Esophagus muscularis mucosa (tissue), 4 donors: Measurements from ENCODE around the gene FCGR1A. TPM values are rescaled to one million over a fixed set of nuclear protein-coding genes. Genes with fewer than 3 reads are reported as not detected.
"Not testable (repeated sequence)": the region's sequence is repeated elsewhere in the genome, so short reads cannot be mapped to it uniquely, and the experiment has no call there.

Source experiments
- DNase-seq: peaks from one replicate; pipeline ENCODE4 v3.0.0-alpha.2; 2017; ENCODE audit errors: extremely low spot score
- H3K27ac ChIP-seq, 4 donors: fragments of 200-600 bp; sonication (generic); replicated peaks in 1 of 4; 1 replicate in 3 of 4; 2 replicates in 1 of 4; pipeline ENCODE4 v1.5.1; 2016 to 2019; ENCODE audit warnings: mild to moderate bottlenecking in 1 of 4
- H3K27me3 ChIP-seq, 4 donors: fragments of 200-600 bp; sonication (generic); one replicate each; pipeline versions ENCODE4 v1.5.1 to v1.6.0; 2016 to 2019
- H3K36me3 ChIP-seq, 4 donors: fragments of 200-600 bp; sonication (generic); one replicate each; pipeline ENCODE4 v1.5.1; 2016 to 2019
- H3K4me1 ChIP-seq, 4 donors: fragments of 200-600 bp; sonication (generic); one replicate each; pipeline ENCODE4 v1.5.1; 2016 to 2019
- H3K4me3 ChIP-seq, 4 donors: fragments of 200-600 bp; sonication (generic); 1 replicate in 2 of 4; 2 replicates in 2 of 4; pipeline ENCODE4 v1.5.1; 2016 to 2019; ENCODE audit warnings: mild to moderate bottlenecking in 4 of 4, moderate library complexity in 1 of 4
- H3K9me3 ChIP-seq, 4 donors: fragments of 200-600 bp; sonication (generic); 1 replicate in 3 of 4; 2 replicates in 1 of 4; pipeline ENCODE4 v1.5.1; 2016 to 2019
- WGBS: methylation state at CpG from one replicate; pipeline ENCODE4 v1.1.5; 2018; 5-methylcytosine and 5-hydroxymethylcytosine counted together
- intact Hi-C: fragments of 100-400 bp; cut with DNase I; formaldehyde crosslinking; loops from one replicate; pipeline ENCODE4 v1.15.1; 2023
- total RNA-seq, 4 donors: library from RNA; depleted of rRNA; stranded (reverse); fragments of >200 nt; gene quantifications; one replicate each; pipeline versions ENCODE4 v1.1.0 to v1.2.1, GENCODE V29; 2016

Gene FCGR1A
- total RNA-seq, 4 donors from 2014 or later = 0.17 to 23.2 (median 3.6) TPM

DNA sequence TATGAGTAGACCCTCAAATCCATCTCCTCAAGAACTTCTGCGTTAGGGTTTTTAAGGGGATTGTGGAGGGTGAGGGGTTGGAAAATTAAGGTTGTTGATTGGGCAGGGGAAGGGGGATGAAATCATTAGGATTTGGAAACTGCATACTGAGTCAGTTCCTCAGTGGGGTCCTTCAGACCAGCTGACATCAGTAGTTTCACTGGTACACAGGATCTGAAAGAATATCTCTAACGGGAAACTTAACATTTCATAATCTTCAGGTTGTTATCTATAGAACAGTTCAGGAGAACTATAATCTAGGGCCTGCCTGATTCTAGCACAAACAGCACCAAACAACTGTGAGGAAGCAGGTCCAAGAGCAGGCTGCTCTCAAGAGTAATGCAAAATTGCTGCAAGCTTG, 27.2 kb upstream of the FCGR1A start:
- H3K4me3 ChIP-seq, H3K36me3 ChIP-seq, H3K4me1 ChIP-seq, H3K9me3 ChIP-seq, H3K27me3 ChIP-seq, H3K27ac ChIP-seq, DNase-seq, intact Hi-C loops: not testable (repeated sequence)
- 63% methylated on average over 2 of the region's 2 CpGs for WGBS

DNA sequence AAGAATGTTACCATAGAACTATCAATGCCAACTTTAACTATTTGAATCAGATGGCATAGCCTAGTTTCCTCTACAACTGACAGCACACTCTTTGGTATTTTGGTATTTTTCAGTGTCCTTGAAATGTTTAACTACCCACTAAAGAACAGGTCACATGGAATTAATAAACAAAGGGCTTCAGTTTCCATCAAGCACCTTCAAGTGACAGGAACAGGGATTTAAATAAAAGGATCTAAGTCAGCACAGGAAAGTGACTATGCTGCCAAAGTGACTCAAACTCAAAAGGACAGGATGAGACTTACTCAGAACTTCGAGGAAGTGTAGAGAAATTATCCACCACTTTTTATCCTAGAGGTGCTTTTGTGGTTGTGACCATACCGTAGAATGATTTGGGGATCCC, 20.2 kb upstream of the FCGR1A start:
- DNase-seq, H3K4me3 ChIP-seq, H3K27ac ChIP-seq, H3K36me3 ChIP-seq, H3K27me3 ChIP-seq, intact Hi-C loops, H3K4me1 ChIP-seq, H3K9me3 ChIP-seq: not testable (repeated sequence)
- 85% methylated on average over 2 of the region's 2 CpGs for whole genome bisulfite sequencing

DNA sequence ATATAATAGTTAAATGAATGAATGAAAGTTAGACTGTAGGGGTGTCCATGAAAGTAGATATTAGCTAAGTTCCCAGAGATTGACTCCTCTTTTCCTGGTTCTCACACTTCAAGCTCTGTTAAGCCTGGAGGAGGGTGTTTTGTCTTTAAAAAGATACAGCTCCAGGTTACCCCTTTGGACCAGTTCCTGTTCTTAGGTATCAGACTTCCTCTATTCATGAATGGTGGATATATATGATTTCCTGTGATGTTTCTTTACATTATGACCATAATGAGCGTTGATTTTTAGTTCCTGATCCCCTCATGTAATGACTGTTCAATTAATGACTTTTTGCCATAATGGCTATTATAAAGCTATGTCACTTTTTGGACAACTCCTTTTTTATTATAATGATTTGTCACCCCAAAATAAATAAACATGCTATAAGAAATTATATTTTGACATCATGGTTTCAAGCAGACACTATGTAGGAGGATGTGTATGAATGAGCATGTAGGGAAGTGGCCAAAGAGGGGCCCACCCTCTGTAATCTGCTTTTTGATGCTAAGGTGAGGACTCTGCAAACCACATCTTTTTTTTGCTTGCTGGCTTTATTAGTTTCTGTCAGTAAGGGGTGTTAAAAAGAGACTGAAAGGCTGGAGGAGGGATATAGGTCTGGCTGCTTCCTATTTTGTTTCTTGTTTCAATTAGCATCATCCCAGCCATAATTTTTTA, 18.2 kb upstream of the FCGR1A start:
- H3K9me3 ChIP-seq, H3K4me1 ChIP-seq, H3K4me3 ChIP-seq, intact Hi-C loops, H3K36me3 ChIP-seq, H3K27me3 ChIP-seq, DNase-seq, H3K27ac ChIP-seq: not testable (repeated sequence)
- 50% methylated on average over 1 of the region's 1 CpG for WGBS

DNA sequence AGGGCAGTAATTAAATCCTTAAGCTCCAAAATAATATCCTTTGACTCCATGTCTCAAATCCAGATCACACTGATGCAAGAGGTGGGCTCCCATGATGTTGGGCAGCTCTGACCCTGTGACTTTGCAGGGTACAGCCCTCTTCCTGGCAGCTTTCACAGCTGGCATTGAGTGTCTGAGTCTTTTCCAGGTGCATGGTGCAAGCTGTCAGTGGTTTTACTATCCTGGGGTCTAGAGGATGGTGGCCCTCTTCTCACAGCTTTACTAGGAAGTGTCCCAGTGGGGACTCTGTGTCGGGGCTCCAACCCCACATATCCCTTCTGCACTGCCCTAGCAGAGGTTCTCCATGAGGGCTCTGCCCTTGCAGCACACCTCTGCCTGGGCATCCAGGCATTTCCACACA, 16.3 kb upstream of the FCGR1A start:
- WGBS = no CpG with 5 or more reads among the region's 1 CpG
- H3K4me3 ChIP-seq, intact Hi-C loops, H3K27me3 ChIP-seq, H3K4me1 ChIP-seq, H3K27ac ChIP-seq, H3K36me3 ChIP-seq, H3K9me3 ChIP-seq, DNase-seq: not testable (repeated sequence)

DNA sequence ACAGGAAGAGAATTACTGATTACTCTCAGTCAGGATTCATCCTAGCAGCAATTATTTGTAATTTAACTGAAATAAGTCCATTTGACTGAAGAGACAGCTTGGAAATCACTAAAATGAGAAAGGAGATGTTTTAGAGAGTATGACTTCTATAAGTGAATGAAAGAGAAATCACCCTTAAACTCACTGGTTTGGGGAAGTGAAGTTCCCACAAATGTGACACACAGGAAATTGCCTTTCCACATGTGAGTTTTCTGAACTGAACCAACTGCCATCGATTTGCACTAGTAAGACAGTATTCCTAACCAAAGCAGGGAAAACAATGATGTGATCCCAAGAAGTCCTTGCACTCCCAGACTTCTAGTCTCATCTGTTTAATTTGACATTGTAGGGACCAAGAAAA, 13.3 kb upstream of the FCGR1A start:
- intact Hi-C loops, H3K9me3 ChIP-seq, H3K4me1 ChIP-seq, DNase-seq, H3K4me3 ChIP-seq, H3K36me3 ChIP-seq, H3K27me3 ChIP-seq, H3K27ac ChIP-seq: not testable (repeated sequence)
- WGBS = no CpG with 5 or more reads among the region's 1 CpG

DNA sequence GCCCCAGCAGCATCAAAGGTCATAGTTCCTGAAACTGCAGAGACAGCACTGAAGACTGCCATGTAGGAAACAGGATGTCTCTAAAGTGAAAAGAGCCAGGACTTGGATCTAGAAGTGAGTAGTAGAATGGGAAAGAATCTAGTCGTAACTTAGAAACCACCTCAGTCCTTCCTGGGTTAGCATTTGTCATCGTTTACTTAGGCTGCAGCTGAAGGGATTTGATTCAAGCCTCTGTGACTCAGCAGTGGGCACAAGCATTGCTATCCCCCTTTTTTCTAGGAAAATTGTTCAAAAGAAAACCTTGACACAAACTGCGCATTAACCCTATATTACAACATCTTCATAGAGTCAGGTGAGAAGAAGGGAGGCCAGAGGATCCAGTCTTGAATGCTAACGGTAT, 11.8 kb upstream of the FCGR1A start:
- H3K27me3 ChIP-seq, intact Hi-C loops, H3K4me3 ChIP-seq, DNase-seq, H3K27ac ChIP-seq, H3K36me3 ChIP-seq, H3K4me1 ChIP-seq, H3K9me3 ChIP-seq: not testable (repeated sequence)
- WGBS = 73% methylated on average over 3 of the region's 4 CpGs

DNA sequence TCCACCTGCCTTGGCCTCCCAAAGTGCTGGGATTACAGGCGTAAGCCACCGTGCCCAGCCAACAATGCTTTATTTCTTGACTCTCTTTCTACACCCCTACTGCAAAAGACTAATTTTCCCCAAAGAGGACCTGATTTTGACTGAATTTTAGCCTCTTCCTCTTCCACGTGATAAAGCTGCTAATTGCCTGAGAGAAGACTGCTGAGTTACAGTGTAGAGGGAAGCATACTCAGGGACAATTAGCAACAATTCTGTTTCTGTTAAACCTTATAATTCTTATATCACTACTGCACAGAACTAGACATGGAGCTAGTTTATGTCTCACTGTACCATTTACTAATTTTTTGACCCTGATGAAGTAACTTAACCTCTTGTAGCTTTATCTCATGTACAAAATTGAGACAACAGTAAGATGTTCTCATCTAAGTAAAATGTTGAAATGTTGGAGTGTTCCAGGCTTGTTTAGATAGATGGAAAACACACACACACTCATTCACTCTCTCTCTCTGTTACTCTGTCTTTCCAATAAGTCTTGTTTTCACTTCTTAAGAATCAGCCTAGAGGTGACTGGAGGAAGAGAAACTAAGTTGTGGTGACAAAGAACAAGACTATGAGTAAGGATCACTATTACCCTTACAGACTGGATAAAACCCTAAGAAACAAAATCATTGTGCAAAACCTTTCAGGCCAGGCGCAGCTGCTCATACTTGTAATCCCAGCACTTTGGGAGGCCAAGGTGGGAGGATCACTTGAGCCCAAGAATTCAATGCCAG, 10.7 kb upstream of the FCGR1A start:
- H3K27ac ChIP-seq, H3K36me3 ChIP-seq, DNase-seq, H3K4me3 ChIP-seq, H3K4me1 ChIP-seq, H3K9me3 ChIP-seq, intact Hi-C loops, H3K27me3 ChIP-seq: not testable (repeated sequence)
- no CpG with 5 or more reads among the region's 4 CpGs for WGBS

DNA sequence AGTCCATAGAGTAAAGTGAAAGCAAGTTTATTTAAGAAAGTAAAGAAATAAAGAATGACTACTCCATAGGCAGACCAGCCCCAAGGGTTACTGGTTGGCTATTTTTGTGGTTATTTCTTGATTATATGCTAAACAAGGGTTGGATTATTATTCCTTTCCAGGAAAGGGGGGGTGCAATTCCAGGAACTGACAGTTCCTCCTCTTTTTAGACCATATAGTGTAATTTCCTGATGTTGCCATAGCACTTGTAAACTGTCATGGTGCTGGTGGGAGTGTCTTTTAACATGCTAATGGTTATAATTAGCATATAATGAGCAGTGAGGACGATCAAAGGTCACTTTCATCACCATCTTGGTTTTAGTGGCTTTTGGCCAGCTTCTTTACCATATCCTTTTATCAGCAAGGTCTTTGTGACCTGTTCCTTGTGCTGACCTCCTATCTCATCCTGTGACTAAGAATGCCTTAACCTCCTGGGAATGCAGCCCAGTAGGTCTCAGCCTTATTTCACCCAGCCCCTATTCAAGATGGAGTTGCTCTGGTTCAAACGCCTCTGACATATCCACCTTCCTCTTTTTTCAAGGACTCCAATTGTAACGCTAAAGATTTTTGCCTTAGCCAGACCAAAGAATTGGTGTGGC, 6.9 kb upstream of the FCGR1A start:
- DNase-seq, H3K27ac ChIP-seq, H3K4me3 ChIP-seq, H3K9me3 ChIP-seq, H3K27me3 ChIP-seq, intact Hi-C loops, H3K4me1 ChIP-seq, H3K36me3 ChIP-seq: not testable (repeated sequence)
- 50% methylated on average over 1 of the region's 3 CpGs for WGBS

DNA sequence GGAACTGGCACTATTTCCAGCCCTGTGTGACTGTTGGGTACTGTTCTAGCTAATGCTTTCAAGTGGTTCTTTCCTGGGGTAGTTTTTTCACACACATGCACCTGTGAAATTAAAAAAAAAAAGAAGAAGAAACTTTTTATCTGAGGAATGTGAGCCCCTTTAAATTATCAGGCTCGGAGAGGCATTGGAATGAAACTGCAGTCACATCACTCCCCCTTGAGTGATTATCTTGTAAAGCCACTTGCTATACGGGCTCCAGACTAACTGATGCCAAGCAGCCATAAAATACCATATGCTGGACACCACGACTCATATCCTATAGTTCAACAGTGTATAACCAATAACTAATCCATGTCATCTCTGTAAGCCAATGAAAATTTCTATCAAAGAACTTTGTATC, 5.4 kb upstream of the FCGR1A start:
- H3K4me3 ChIP-seq, H3K27me3 ChIP-seq, H3K36me3 ChIP-seq, H3K27ac ChIP-seq, intact Hi-C loops, DNase-seq, H3K9me3 ChIP-seq, H3K4me1 ChIP-seq: not testable (repeated sequence)
- WGBS = no CpG with 5 or more reads among the region's 3 CpGs

DNA sequence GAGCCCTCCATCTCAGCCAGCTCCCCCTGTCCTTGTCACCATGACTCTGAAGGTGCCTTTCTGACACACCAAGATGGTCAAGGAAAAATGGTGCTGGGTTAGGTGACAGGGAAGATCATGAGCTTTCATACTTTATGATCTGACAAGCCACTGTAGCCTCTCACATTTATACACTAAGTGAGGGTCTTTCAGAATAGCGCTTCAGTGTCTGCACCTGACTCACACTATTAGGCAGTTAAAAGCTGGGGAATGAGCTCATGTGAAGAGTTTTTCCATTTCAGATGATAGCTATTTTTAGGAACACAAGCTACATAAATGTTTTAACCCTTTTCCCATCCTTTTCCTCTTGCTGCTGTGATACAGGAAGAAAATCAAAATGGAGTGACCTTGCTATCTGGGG, 4.2 kb upstream of the FCGR1A start:
- H3K4me1 ChIP-seq, H3K4me3 ChIP-seq, H3K27me3 ChIP-seq, H3K27ac ChIP-seq, DNase-seq, H3K36me3 ChIP-seq, H3K9me3 ChIP-seq, intact Hi-C loops: not testable (repeated sequence)
- 67% methylated on average over 1 of the region's 1 CpG for WGBS

DNA sequence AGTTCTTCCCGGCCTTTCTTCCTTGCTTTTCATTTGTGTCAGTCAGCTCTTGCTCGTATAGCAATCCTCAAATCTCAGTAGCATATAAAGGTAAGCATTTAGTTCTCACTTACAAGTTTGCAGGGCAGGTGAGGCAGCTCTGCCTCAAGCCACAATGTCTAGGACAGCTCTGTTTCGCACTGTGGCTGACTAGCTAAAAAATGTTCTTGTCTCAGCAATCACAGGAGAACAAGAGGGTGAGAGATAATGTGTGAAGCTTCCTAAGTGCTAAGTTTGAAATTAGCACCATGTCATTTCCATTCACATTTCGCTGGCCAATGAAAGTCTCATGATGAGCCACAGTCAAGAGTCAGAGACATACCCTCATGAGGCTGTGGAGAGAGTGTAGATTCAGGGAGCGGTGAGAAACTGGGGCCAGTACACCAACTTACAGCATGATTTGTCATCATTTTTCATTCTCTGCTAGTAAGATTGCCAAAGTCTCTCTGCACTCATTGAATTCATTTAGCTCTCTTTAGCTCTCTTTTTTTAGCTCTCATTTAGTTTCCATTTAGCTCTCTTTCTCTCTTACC, 995 bp upstream of the FCGR1A start:
- 85% methylated on average over 5 of the region's 5 CpGs for WGBS
- H3K36me3 ChIP-seq, DNase-seq, H3K4me1 ChIP-seq, H3K27me3 ChIP-seq, H3K9me3 ChIP-seq, intact Hi-C loops, H3K4me3 ChIP-seq, H3K27ac ChIP-seq: not testable (repeated sequence)

DNA sequence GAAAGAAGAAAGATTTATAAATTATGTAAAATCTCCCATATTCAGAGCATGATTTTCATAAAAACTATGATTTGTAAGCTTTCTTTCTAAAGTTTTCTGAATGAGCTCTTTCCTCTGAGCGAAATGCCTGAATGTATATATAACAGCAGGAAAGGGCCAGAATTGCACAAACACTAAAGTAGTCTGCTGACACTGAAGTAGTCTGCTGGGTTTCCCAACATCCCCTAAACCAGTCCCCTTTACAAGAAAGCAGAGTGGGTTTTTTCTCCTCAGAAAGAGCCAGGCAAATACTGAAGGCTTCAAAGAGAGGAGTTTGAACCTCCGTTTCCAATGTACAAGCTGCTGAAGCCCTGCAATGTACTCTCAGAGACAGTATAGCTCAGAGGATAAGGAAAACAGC, 795 bp downstream of the FCGR1A start:
- no CpG with 5 or more reads among the region's 2 CpGs for WGBS
- not testable (repeated sequence) for DNase-seq

More for the DNA sequence above, 795 bp downstream of the FCGR1A start:
- H3K27me3 ChIP-seq, intact Hi-C loops, H3K4me3 ChIP-seq, H3K4me1 ChIP-seq, H3K9me3 ChIP-seq, H3K36me3 ChIP-seq, H3K27ac ChIP-seq: not testable (repeated sequence)
